CD4-positive, CD25-positive, alpha-beta regulatory T cell (primary cell): Measurements from ENCODE around the gene SMARCD1. TPM values are rescaled to one million over a fixed set of nuclear protein-coding genes. Genes with fewer than 3 reads are reported as not detected.
A peak's percentile ranks its signal among the peaks of the same experiment; 100 is the strongest.

Experiments used
- ATAC-seq, 2 donors: fragments of 150-1000 bp; cut with Tn5 transposase; one replicate each; pipeline ENCODE4 v1.10.0; 2021; ENCODE audit warnings: low read depth in 2 of 2, moderate number of reproducible peaks in 2 of 2, moderate library complexity in 1 of 2
- DNase-seq, 3 donors: peaks; one replicate each; pipeline versions ENCODE4 v3.0.0 to v3.0.0-alpha.2; 2012 to 2022; ENCODE audit warnings: mixed read lengths in 1 of 3
- H3K27ac ChIP-seq: one replicate; pipeline ENCODE4 v1.7.0; 2013; ENCODE audit warnings: mild to moderate bottlenecking, low read length; ENCODE audit not compliant: insufficient read depth, poor library complexity, severe bottlenecking
- H3K27me3 ChIP-seq: one replicate; pipeline ENCODE4 v1.7.0; 2013; ENCODE audit warnings: low read length; ENCODE audit not compliant: control insufficient read depth, insufficient read depth
- H3K36me3 ChIP-seq: one replicate; pipeline ENCODE4 v1.7.0; 2013; ENCODE audit warnings: mild to moderate bottlenecking, low read length, moderate library complexity; ENCODE audit not compliant: control insufficient read depth, insufficient read depth
- H3K4me1 ChIP-seq: 2 replicates; pipeline ENCODE4 v1.7.0; 2013; ENCODE audit warnings: mild to moderate bottlenecking, low read length; ENCODE audit not compliant: insufficient read depth, control insufficient read depth, poor library complexity, severe bottlenecking
- H3K4me3 ChIP-seq: one replicate; pipeline ENCODE4 v1.7.0; 2013; ENCODE audit warnings: low read depth, mild to moderate bottlenecking, low read length, moderate library complexity
- H3K9me3 ChIP-seq, 2 experiments: 1 replicate in 1 of 2; 2 replicates in 1 of 2; pipeline ENCODE4 v1.7.0; 2013; ENCODE audit warnings: low read length in 2 of 2, mild to moderate bottlenecking in 1 of 2, moderate library complexity in 1 of 2; ENCODE audit not compliant: control insufficient read depth in 2 of 2
- H3K27ac Mint-ChIP-seq, 3 donors: one replicate each; pipeline ENCODE4 v1.8.0; 2020 to 2022; ENCODE audit warnings: mild to moderate bottlenecking in 3 of 3, mixed read lengths in 3 of 3, moderate library complexity in 2 of 3
- H3K27me3 Mint-ChIP-seq: one replicate; pipeline ENCODE4 v1.8.0; 2022; ENCODE audit warnings: mild to moderate bottlenecking, mixed read lengths
- H3K36me3 Mint-ChIP-seq: one replicate; pipeline ENCODE4 v1.8.0; 2020; ENCODE audit warnings: mixed read lengths
- H3K4me1 Mint-ChIP-seq, 4 donors: one replicate each; pipeline ENCODE4 v1.8.0; 2020 to 2022; ENCODE audit warnings: mixed read lengths in 4 of 4, mild to moderate bottlenecking in 1 of 4
- H3K4me3 Mint-ChIP-seq, 4 donors: one replicate each; pipeline ENCODE4 v1.8.0; 2020 to 2022; ENCODE audit warnings: mild to moderate bottlenecking in 4 of 4, mixed read lengths in 4 of 4, moderate library complexity in 3 of 4
- H3K9me3 Mint-ChIP-seq, 7 donors: one replicate each; pipeline ENCODE4 v1.8.0; 2020 to 2022; ENCODE audit warnings: mixed read lengths in 7 of 7, mild to moderate bottlenecking in 3 of 7, moderate library complexity in 2 of 7
- polyA plus RNA-seq, 4 donors: library from polyadenylated mRNA; unstranded; fragments of 300-500 nt; fragmentation: Illumina TruSeq; gene quantifications; one replicate each; pipeline ENCODE4 v1.2.3, GENCODE V29; 2021
- total RNA-seq: library from RNA; stranded (reverse); gene quantifications from one replicate; pipeline ENCODE4 v1.2.3, GENCODE V29; 2022

Gene SMARCD1
- total and polyA plus RNA-seq, 5 donors from 2014 or later = 12.0 to 75.2 (median 14.7) TPM

DNA sequence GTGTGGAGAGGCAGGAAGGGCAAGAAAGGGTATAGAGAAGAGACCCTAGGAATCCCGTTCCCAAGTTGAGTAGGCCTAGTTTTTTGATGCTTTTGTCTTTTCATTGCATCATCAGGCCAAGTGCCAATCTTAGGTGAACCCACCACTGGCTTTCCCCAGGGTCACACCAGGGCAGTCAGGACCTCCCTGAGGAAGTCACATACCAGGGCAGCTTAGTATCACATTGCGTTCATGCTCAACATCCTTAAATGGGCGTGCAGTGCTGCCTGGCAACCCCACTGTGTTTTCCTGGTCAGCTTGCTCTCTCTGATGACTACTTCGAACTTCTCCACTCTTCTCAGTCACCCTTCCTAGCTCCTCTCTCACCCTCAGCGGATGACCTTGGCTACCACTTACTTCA, 18.7 kb upstream of the SMARCD1 start:
- no peak overlapping the region for H3K27ac ChIP-seq
- H3K4me3 ChIP-seq = no peak overlapping the region
- Mint-ChIP-seq H3K4me1 (peaks cover 0 to 11% (median 4%) of the 10 kb centered on the region in 4 donors), H3K4me3 (no peak overlapping the region), H3K27ac (no peak overlapping the region), H3K27me3 (peaks cover 15% of the 10 kb centered on the region), H3K36me3 (no peaks in the 10 kb centered on the region), H3K9me3 (no peaks in the 10 kb centered on the region)
- H3K27me3 ChIP-seq = no peaks in the 10 kb centered on the region
- H3K9me3 ChIP-seq = no peaks in the 10 kb centered on the region
- no peak for ATAC-seq
- peaks cover 6% of the 10 kb centered on the region for H3K4me1 ChIP-seq
- DNase-seq = no peak
- H3K36me3 ChIP-seq = no peaks in the 10 kb centered on the region

DNA sequence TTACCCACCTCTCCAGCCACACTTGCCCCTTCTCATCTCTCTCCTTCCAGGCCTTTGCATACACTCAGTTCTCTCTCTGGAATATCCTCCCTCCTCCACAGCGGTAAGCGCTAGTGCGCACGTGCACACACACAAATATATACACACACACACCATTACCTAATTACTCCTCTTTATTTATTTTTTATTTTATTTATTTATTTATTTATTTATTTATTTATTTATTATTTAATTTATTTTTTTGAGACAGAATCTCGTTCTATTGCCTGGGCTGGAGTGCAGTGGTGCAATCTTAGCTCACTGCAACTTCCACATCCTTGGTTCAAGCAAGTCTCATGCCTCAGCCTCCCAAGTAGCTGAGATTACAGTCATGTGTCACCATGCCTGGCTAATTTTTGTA, 16.1 kb upstream of the SMARCD1 start:
- Histone ChIP-seq H3K4me3 (no peak overlapping the region), H3K27ac (no peak overlapping the region), H3K27me3 (no peaks in the 10 kb centered on the region), H3K9me3 (no peaks in the 10 kb centered on the region), H3K4me1 (peaks cover 6% of the 10 kb centered on the region), H3K36me3 (no peaks in the 10 kb centered on the region)
- Mint-ChIP-seq H3K36me3 (no peaks in the 10 kb centered on the region), H3K9me3 (no peaks in the 10 kb centered on the region), H3K27ac (no peak overlapping the region), H3K4me1 (peaks cover 0 to 9% (median 4%) of the 10 kb centered on the region in 4 donors), H3K4me3 (no peak overlapping the region), H3K27me3 (peaks cover 14% of the 10 kb centered on the region)
- ATAC-seq (no peak), DNase-seq (no peak)

DNA sequence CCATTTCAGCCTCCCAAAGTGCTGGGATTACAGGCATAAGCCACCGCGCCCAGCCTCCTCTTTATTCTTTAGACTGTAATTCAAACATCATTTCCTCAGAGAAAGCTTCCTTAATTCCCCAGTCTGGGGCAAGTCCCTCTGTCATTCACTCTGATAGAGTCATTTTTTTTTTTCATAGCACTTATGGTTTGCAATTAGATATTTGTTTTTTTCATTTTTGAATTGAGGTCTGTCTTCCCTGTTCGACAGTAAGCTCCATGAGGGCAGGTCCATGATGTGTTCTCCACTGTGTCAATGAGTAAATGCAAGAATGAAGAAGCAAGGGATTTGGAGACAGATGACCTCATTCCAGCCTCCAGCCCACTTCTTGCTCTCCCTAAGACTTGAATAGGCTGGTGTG, 15.6 kb upstream of the SMARCD1 start:
- Mint-ChIP-seq H3K4me1 (peaks cover 0 to 9% (median 4%) of the 10 kb centered on the region in 4 donors), H3K9me3 (no peaks in the 10 kb centered on the region)
- no peak for ATAC-seq

DNA sequence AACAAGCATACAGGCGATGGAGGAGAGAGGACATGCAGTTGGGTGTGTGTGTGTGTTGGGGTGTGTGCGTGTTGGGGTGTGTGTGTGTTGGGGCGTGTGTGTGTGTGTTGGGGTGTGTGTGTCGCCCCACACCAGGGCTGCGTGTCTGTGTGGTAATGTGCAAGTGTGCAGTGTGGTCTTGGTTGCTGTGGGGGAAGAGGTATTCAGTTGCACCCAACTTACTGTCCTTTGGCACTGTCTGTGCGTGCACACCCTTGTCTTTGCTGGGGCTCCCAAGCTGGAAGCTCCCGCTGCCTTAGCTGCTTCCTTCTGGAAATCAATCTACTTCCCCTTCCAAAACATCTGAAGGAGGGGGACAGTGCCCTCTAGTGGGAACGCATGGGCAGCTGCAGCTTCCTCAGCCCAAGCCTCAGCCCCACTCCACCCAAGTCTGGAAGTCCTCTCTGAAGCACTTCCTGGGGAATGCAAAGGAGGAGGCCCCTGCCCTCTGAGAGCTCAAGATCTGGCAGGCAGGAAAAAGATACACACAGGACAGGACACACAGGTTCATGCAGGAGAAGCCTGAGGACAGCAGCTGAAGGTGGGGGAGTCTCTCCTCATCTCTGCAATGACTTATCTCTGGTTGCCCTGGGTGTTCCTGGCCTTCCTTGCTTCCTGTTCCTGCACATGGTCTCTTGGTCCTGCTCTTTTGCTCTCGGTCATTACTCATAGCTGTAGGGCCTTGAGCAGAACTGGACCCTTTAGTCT, 14.7 kb upstream of the SMARCD1 start:
- Mint-ChIP-seq H3K4me1 (peaks cover 0 to 14% (median 4%) of the 10 kb centered on the region in 4 donors), H3K9me3 (no peaks in the 10 kb centered on the region), H3K27me3 (peaks cover 10% of the 10 kb centered on the region), H3K4me3 (no peak overlapping the region), H3K36me3 (no peaks in the 10 kb centered on the region), H3K27ac (peak overlapping the region in 1 of 3 donors; percentile 35)
- H3K4me1 ChIP-seq = peaks cover 6% of the 10 kb centered on the region
- ATAC-seq = peak; percentile 63
- no peaks in the 10 kb centered on the region for H3K9me3 ChIP-seq
- no peak overlapping the region for H3K4me3 ChIP-seq
- no peak overlapping the region for H3K27ac ChIP-seq
- no peaks in the 10 kb centered on the region for H3K27me3 ChIP-seq
- no peaks in the 10 kb centered on the region for H3K36me3 ChIP-seq
- DNase-seq = peak; percentile 44 to 78 (median 64)

More for the DNA sequence above, 15.6 kb upstream of the SMARCD1 start:
- Mint-ChIP-seq H3K4me3 (no peak overlapping the region), H3K27ac (no peak overlapping the region), H3K36me3 (no peaks in the 10 kb centered on the region), H3K27me3 (peaks cover 10% of the 10 kb centered on the region)
- H3K36me3 ChIP-seq = no peaks in the 10 kb centered on the region
- H3K27ac ChIP-seq = no peak overlapping the region
- no peaks in the 10 kb centered on the region for H3K9me3 ChIP-seq
- no peaks in the 10 kb centered on the region for H3K27me3 ChIP-seq
- no peak overlapping the region for H3K4me3 ChIP-seq
- DNase-seq = no peak
- peaks cover 6% of the 10 kb centered on the region for H3K4me1 ChIP-seq

DNA sequence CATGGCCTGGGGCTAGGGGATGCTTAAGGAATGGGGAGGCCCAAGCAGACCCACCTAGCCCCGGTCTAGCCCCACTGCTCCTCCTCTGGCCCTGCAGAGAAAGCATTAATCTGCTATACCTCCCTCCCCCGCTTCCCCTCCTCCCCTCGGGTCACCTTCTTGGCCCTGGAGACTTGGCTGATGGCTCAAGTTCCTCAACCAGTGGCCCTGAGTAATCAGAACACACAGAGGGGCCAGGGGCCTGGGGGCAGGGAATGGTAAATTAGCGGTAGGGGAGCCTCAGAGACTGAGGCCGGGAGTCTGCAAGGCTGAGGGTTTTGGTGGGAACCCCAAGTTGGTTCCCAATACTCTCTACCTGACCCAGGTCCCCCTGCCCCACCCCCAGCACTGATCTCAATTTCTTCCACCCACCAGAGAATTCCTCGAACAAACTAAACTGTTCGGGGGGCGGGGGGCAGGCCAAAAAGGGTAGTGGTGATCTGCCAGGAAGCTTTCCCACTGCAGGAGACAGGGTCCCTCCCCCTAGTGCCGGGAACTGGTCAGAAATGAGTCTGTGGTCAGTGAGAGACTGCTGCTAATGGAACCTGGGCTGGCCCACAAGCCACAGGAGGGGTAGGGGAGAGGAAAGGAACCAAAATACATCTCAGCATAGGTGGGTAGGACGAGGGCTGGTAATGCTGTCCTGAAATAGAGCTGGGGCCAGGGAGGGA, 12.8 kb upstream of the SMARCD1 start:
- no peak for DNase-seq
- H3K4me1 Mint-ChIP-seq = peaks cover 0 to 16% (median 4%) of the 10 kb centered on the region in 4 donors
- no peak overlapping the region for H3K4me3 Mint-ChIP-seq
- Histone ChIP-seq H3K9me3 (no peaks in the 10 kb centered on the region), H3K4me3 (no peak overlapping the region), H3K36me3 (no peaks in the 10 kb centered on the region), H3K27ac (no peak overlapping the region), H3K27me3 (no peaks in the 10 kb centered on the region), H3K4me1 (peaks cover 6% of the 10 kb centered on the region)
- no peak for ATAC-seq
- H3K9me3 Mint-ChIP-seq = no peaks in the 10 kb centered on the region
- no peak overlapping the region for H3K27ac Mint-ChIP-seq
- H3K27me3 Mint-ChIP-seq = peaks cover 10% of the 10 kb centered on the region
- no peaks in the 10 kb centered on the region for H3K36me3 Mint-ChIP-seq

DNA sequence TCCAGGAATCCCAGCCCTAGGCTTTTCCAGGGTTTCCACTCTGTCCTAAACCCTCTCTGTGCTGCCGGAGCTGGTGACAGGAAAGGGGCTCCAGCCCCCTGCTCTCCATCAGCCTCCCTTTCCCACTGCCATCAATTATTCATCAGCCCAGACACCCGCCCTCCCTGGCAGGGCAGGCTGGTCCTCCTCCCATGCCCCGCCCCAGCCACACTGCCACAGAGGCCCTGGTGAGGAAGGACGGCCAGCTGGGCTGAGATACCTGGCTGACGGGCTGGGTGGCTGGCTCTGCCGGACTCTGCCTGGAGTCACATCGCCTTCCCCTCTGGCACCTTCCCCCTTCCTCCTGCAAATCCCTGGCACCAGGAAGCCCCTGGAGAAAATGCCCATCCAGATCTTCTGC, 11.9 kb upstream of the SMARCD1 start:
- Histone ChIP-seq H3K4me1 (peaks cover 6% of the 10 kb centered on the region), H3K27me3 (no peaks in the 10 kb centered on the region), H3K9me3 (no peaks in the 10 kb centered on the region), H3K4me3 (no peak overlapping the region), H3K36me3 (no peaks in the 10 kb centered on the region), H3K27ac (no peak overlapping the region)
- Mint-ChIP-seq H3K27ac (no peak overlapping the region), H3K4me1 (peaks cover 0 to 16% (median 4%) of the 10 kb centered on the region in 4 donors), H3K27me3 (peaks cover 10% of the 10 kb centered on the region), H3K36me3 (no peaks in the 10 kb centered on the region), H3K9me3 (no peaks in the 10 kb centered on the region), H3K4me3 (no peak overlapping the region)
- no peak for ATAC-seq
- no peak for DNase-seq

DNA sequence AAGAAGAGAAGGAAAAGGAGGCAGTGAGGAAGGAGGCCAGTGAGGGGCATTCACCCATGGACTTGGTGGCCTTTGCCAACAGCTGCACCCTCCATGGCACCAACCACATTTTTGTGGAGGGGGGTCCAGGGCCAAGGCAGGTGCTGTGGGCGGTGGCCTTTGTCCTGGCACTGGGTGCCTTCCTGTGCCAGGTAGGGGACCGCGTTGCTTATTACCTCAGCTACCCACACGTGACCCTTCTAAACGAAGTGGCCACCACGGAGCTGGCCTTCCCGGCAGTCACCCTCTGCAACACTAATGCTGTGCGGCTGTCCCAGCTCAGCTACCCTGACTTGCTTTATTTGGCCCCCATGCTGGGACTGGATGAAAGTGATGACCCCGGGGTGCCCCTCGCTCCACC, 11.4 kb upstream of the SMARCD1 start:
- ATAC-seq (no peak), DNase-seq (no peak)
- Histone ChIP-seq H3K36me3 (no peaks in the 10 kb centered on the region), H3K27ac (no peak overlapping the region), H3K9me3 (no peaks in the 10 kb centered on the region), H3K27me3 (no peaks in the 10 kb centered on the region), H3K4me1 (peaks cover 6% of the 10 kb centered on the region), H3K4me3 (no peak overlapping the region)
- Mint-ChIP-seq H3K9me3 (no peaks in the 10 kb centered on the region), H3K4me1 (peaks cover 0 to 16% (median 4%) of the 10 kb centered on the region in 4 donors), H3K27ac (no peak overlapping the region), H3K36me3 (no peaks in the 10 kb centered on the region), H3K27me3 (peaks cover 10% of the 10 kb centered on the region), H3K4me3 (no peak overlapping the region)
